Neural cell (in vitro differentiated cells): ENCODE measurements around the gene GPR17. TPM values are rescaled to one million over a fixed set of nuclear protein-coding genes. Genes with fewer than 3 reads are reported as not detected.

Source experiments
- H2AFZ ChIP-seq: fragments of 200-600, 300-800 bp; sonication (generic), shearing (Covaris generic); 2 replicates; pipeline ENCODE4 v1.6.0; 2014; ENCODE audit warnings: low read depth, mild to moderate bottlenecking, antibody characterized with exemption, low read length, moderate library complexity
- H3F3A ChIP-seq: fragments of 200-600 bp; shearing (Covaris generic); 2 replicates; pipeline ENCODE4 v1.6.1; 2016; ENCODE audit warnings: mild to moderate bottlenecking, moderate library complexity, mixed read lengths, antibody characterized with exemption, low read length; ENCODE audit not compliant: insufficient read depth, poor library complexity, severe bottlenecking
- H3K27ac ChIP-seq: fragments of 200-600, 300-800 bp; sonication (generic), shearing (Covaris generic); 2 replicates; pipeline ENCODE4 v1.5.1; 2014; ENCODE audit warnings: mild to moderate bottlenecking, low read length, moderate library complexity
- H3K27me3 ChIP-seq: fragments of 300-800, 200-600 bp; sonication (generic), shearing (Covaris generic); 2 replicates; pipeline ENCODE4 v1.6.0; 2014; ENCODE audit warnings: mild to moderate bottlenecking, low read depth, low read length, moderate library complexity; ENCODE audit not compliant: insufficient read depth
- H3K36me3 ChIP-seq: fragments of 300-800, 200-600 bp; sonication (generic), shearing (Covaris generic); 2 replicates; pipeline ENCODE4 v1.5.1; 2014; ENCODE audit warnings: mild to moderate bottlenecking, antibody characterized with exemption, low read length, moderate library complexity; ENCODE audit not compliant: insufficient read depth
- H3K4me2 ChIP-seq: fragments of 300-800, 200-600 bp; sonication (generic), shearing (Covaris generic); 2 replicates; pipeline ENCODE4 v1.6.0; 2014; ENCODE audit warnings: mild to moderate bottlenecking, low read length
- H3K4me3 ChIP-seq: fragments of 300-800, 200-600 bp; sonication (generic), shearing (Covaris generic); 2 replicates; pipeline ENCODE4 v1.5.1; 2014; ENCODE audit warnings: mild to moderate bottlenecking, low read length, moderate library complexity
- H3K79me2 ChIP-seq: fragments of 200-600 bp; shearing (Covaris generic); replicated peaks from 2 replicates; pipeline ENCODE4 v1.6.0; 2014; ENCODE audit warnings: mild to moderate bottlenecking, low read length, moderate library complexity; ENCODE audit not compliant: insufficient read depth
- H3K9ac ChIP-seq: fragments of 300-800, 200-600 bp; sonication (generic), shearing (Covaris generic); 2 replicates; pipeline ENCODE4 v1.6.1; 2016; ENCODE audit warnings: mild to moderate bottlenecking, low read length, mixed read lengths
- H3K9me2 ChIP-seq: fragments of 200-600 bp; shearing (Covaris generic); 2 replicates; pipeline ENCODE4 v1.6.1; 2016; ENCODE audit warnings: mild to moderate bottlenecking, low read length, mixed read lengths; ENCODE audit not compliant: insufficient read depth
- H3K9me3 ChIP-seq: fragments of 200-600, 300-800 bp; sonication (generic), shearing (Covaris generic); 2 replicates; pipeline ENCODE4 v1.6.1; 2016; ENCODE audit warnings: mild to moderate bottlenecking, mixed run types, low read length, moderate library complexity, mixed read lengths
- H4K20me1 ChIP-seq: fragments of 200-600 bp; shearing (Covaris generic); 2 replicates; pipeline ENCODE4 v1.6.1; 2016; ENCODE audit warnings: mild to moderate bottlenecking, mixed run types; ENCODE audit not compliant: insufficient read depth
- CTCF ChIP-seq: fragments of 450-650 bp; IDR thresholded peaks from 2 replicates; pipeline ENCODE4 v1.5.1; 2014; ENCODE audit warnings: antibody characterized with exemption, mild to moderate bottlenecking, moderate library complexity; ENCODE audit not compliant: poor library complexity, severe bottlenecking
- EP300 ChIP-seq: fragments of 450-650 bp; conservative IDR thresholded peaks from 2 replicates; pipeline ENCODE4 v1.6.1; 2014; ENCODE audit warnings: antibody characterized with exemption, mild to moderate bottlenecking, moderate library complexity; ENCODE audit not compliant: poor library complexity, severe bottlenecking
- EZH2 ChIP-seq: fragments of 200-600, 300-800 bp; shearing (Covaris generic), sonication (generic); IDR thresholded peaks from 2 replicates; pipeline ENCODE4 v1.6.1; 2014; ENCODE audit warnings: antibody characterized with exemption, low read length, borderline replicate concordance, mild to moderate bottlenecking; ENCODE audit not compliant: insufficient read depth, poor library complexity, severe bottlenecking
- MXI1 ChIP-seq: fragments of 450-650 bp; conservative IDR thresholded peaks from 2 replicates; pipeline ENCODE4 v1.6.1; 2014; ENCODE audit warnings: antibody characterized with exemption, mild to moderate bottlenecking; ENCODE audit not compliant: poor library complexity, severe bottlenecking
- POLR2AphosphoS5 ChIP-seq: IDR thresholded peaks from 2 replicates; pipeline ENCODE4 v1.6.1; 2012
- RAD21 ChIP-seq: fragments of 450-650 bp; conservative IDR thresholded peaks from 2 replicates; pipeline ENCODE4 v1.6.1; 2014; ENCODE audit warnings: antibody characterized with exemption, mild to moderate bottlenecking, moderate library complexity
- REST ChIP-seq: IDR thresholded peaks from 2 replicates; pipeline ENCODE4 v1.6.1; 2012; ENCODE audit warnings: borderline replicate concordance
- SMC3 ChIP-seq: fragments of 450-650 bp; conservative IDR thresholded peaks from 2 replicates; pipeline ENCODE4 v1.6.1; 2014; ENCODE audit warnings: antibody characterized with exemption, mild to moderate bottlenecking, moderate library complexity; ENCODE audit not compliant: poor library complexity
- TAF1 ChIP-seq: IDR thresholded peaks from 2 replicates; pipeline ENCODE4 v1.6.1; 2012; ENCODE audit warnings: low read depth
- polyA plus RNA-seq: library from polyadenylated mRNA; depleted of rRNA; stranded (reverse); fragments of >200 nt; gene quantifications from 2 replicates; pipeline ENCODE4 v1.2.3, GENCODE V29; 2014

Gene GPR17
- polyA plus RNA-seq, 1 donor from 2014 or later: not detected

DNA sequence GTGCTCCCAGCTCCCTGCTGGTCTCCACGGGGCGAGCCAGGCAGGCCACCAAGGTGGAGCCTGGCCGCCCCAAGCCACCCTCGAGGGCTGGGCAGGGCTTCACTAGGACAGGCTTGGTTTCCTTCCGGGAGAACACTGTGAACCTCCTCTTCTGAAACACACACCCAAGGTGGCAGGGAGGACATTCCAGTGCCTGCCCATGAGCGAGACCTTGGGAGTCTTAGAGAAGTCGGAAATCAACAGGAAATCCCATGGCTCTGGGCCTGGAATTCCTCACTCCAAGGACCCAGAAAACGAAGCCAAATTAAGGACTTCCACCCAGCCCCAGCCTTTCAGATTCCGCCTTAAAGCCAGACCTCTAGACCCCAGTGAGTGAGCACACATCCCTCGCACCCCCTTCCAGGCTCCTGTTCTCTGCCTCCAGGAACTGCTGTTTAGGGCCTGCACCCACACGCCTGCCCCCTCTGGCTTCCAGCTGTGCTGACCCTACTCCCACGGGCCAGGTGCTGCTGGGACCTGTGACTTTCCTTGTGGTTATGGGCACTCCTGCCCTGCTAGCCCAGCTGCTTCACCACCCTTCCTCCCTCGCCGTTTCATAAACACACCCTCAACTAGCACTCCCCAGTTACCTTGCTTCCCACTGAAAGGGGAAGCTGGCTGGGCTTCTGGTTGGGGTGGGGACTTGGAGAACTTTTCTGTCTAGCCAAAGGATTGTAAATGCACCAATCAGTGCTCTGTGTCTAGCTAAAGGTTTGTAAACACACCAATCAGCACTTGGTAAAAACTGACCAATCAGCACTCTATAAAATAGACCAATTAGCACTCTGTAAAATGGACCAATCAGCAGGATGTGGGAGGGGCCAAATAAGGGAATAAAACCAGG, 13.7 kb downstream of the GPR17 start:
- no peaks in the 10 kb centered on the region for H3K36me3 ChIP-seq
- H3K9ac ChIP-seq: no peak overlapping the region
- H3K4me3 ChIP-seq: no peak overlapping the region
- no peaks in the 10 kb centered on the region for H3F3A ChIP-seq
- TF ChIP-seq TAF1 (no peak), CTCF (no peak), SMC3 (no peak), RAD21 (no peak), EZH2 (no peak), EP300 (no peak), MXI1 (no peak), POLR2AphosphoS5 (no peak), REST (no peak)
- peaks cover 16% of the 10 kb centered on the region for H3K27me3 ChIP-seq
- H3K4me2 ChIP-seq: no peak overlapping the region
- H3K79me2 ChIP-seq: no peaks in the 10 kb centered on the region
- no peaks in the 10 kb centered on the region for H4K20me1 ChIP-seq
- H2AFZ ChIP-seq: no peak overlapping the region
- no peaks in the 10 kb centered on the region for H3K9me2 ChIP-seq
- H3K9me3 ChIP-seq: no peaks in the 10 kb centered on the region
- no peak overlapping the region for H3K27ac ChIP-seq

GRCh38 chr2:127660291-127660578, 14.3 kb downstream of the GPR17 start:
- H3K9ac ChIP-seq: no peak overlapping the region
- no peaks in the 10 kb centered on the region for H3K36me3 ChIP-seq
- H3K4me3 ChIP-seq: no peak overlapping the region
- H3K9me3 ChIP-seq: no peaks in the 10 kb centered on the region
- no peaks in the 10 kb centered on the region for H4K20me1 ChIP-seq
- TF ChIP-seq RAD21: no peak
- no peak for TF ChIP-seq MXI1
- TF ChIP-seq SMC3: no peak
- TF ChIP-seq TAF1: no peak
- TF ChIP-seq EP300: no peak
- TF ChIP-seq REST: no peak
- TF ChIP-seq CTCF: no peak
- TF ChIP-seq EZH2: no peak
- H2AFZ ChIP-seq: no peak overlapping the region
- H3F3A ChIP-seq: no peaks in the 10 kb centered on the region
- no peaks in the 10 kb centered on the region for H3K79me2 ChIP-seq
- no peaks in the 10 kb centered on the region for H3K9me2 ChIP-seq
- peaks cover 22% of the 10 kb centered on the region for H3K27me3 ChIP-seq
- no peak overlapping the region for H3K4me2 ChIP-seq
- no peak overlapping the region for H3K27ac ChIP-seq
